ENCODE data around the gene RGS6. TPM values are rescaled to one million over a fixed set of nuclear protein-coding genes. Genes with fewer than 3 reads are reported as not detected.

RGS6 gene
- total RNA-seq, 2 donors from 2014 or later, result 3.2 TPM; not detected in 1

- Histone ChIP-seq H3K36me3 (no peaks in the 10 kb centered on the region), H3K4me1 (replicated peaks) (no peaks in the 10 kb centered on the region), H3K27me3 (replicated peaks; ENCODE audit: insufficient read depth) (no peaks in the 10 kb centered on the region), H3K4me3 (no peak overlapping the region), H3K9me3 (no peaks in the 10 kb centered on the region), H3K27ac (no peak overlapping the region)
- TF ChIP-seq POLR2A (IDR thresholded peaks at IDR 0.05), result no peak
- TF ChIP-seq POLR2AphosphoS5 (IDR thresholded peaks at IDR 0.05), result no peak
- TF ChIP-seq, protein P1, sequence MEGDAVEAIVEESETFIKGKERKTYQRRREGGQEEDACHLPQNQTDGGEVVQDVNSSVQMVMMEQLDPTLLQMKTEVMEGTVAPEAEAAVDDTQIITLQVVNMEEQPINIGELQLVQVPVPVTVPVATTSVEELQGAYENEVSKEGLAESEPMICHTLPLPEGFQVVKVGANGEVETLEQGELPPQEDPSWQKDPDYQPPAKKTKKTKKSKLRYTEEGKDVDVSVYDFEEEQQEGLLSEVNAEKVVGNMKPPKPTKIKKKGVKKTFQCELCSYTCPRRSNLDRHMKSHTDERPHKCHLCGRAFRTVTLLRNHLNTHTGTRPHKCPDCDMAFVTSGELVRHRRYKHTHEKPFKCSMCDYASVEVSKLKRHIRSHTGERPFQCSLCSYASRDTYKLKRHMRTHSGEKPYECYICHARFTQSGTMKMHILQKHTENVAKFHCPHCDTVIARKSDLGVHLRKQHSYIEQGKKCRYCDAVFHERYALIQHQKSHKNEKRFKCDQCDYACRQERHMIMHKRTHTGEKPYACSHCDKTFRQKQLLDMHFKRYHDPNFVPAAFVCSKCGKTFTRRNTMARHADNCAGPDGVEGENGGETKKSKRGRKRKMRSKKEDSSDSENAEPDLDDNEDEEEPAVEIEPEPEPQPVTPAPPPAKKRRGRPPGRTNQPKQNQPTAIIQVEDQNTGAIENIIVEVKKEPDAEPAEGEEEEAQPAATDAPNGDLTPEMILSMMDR (IDR thresholded peaks at IDR 0.05), result no peak
- WGBS, result 54% methylated on average over 1 of the region's 1 CpG
- intact Hi-C loops (cut with DNase I), result no loop called here
- no peak for DNase-seq (ENCODE audit: low spot score)
These were observed 94.8 kb downstream of the RGS6 start for GRCh38 chr14:72027061-72027460.

DNA sequence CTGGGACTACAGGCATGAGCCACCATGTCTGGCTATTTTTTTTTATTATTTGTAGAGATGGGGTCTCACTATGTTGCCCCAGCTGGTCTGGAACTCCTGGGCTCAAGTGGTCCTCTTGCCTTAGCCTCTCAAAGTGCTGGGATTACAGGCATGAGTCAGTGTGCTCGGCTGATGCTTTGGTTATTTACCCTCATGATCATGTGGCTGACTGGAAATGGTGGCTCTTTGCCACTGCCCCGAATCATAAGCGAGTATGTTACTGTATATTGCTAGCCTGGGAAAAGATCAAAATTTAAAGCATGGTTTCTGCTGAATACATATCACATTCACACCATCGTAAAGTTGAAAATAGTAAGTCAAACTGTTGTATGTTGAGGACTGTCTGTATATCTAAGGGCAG, 101.1 kb downstream of the RGS6 start:
- Histone ChIP-seq H3K36me3 (no peaks in the 10 kb centered on the region), H3K27ac (no peak overlapping the region), H3K4me3 (no peak overlapping the region), H3K9me3 (no peaks in the 10 kb centered on the region), H3K27me3 (replicated peaks; ENCODE audit: insufficient read depth) (no peaks in the 10 kb centered on the region), H3K4me1 (replicated peaks) (no peaks in the 10 kb centered on the region)
- TF ChIP-seq POLR2A (IDR thresholded peaks at IDR 0.05) (no peak), POLR2AphosphoS5 (IDR thresholded peaks at IDR 0.05) (no peak)
- TF ChIP-seq, protein P1 (IDR thresholded peaks at IDR 0.05), result no peak
- DNase-seq (ENCODE audit: low spot score), result no peak
- 86% methylated on average over 4 of the region's 4 CpGs for WGBS
- intact Hi-C loops (cut with DNase I), result no loop called here

- no peaks in the 10 kb centered on the region for H3K9me3 ChIP-seq
- no peaks in the 10 kb centered on the region for H3K4me1 ChIP-seq (replicated peaks)
These were observed 108.3 kb downstream of the RGS6 start for GRCh38 chr14:72040528-72040927.

GRCh38 chr14:72045271-72045670, 113.0 kb downstream of the RGS6 start:
- no peak overlapping the region for H3K4me3 ChIP-seq
- H3K27ac ChIP-seq, result no peak overlapping the region
- 76% methylated on average over 2 of the region's 2 CpGs for WGBS
- H3K4me1 ChIP-seq (replicated peaks), result no peaks in the 10 kb centered on the region
- intact Hi-C loops (cut with DNase I), result no loop called here
- no peak for DNase-seq (ENCODE audit: low spot score)
- H3K36me3 ChIP-seq, result no peaks in the 10 kb centered on the region
- H3K9me3 ChIP-seq, result no peaks in the 10 kb centered on the region
- TF ChIP-seq POLR2AphosphoS5 (IDR thresholded peaks at IDR 0.05), result no peak
- TF ChIP-seq, protein P1 (IDR thresholded peaks at IDR 0.05), result no peak
- no peak for TF ChIP-seq POLR2A (IDR thresholded peaks at IDR 0.05)
- H3K27me3 ChIP-seq (replicated peaks; ENCODE audit: insufficient read depth), result no peaks in the 10 kb centered on the region

More at GRCh38 chr14:72040528-72040927, 108.3 kb downstream of the RGS6 start:
- no peak for DNase-seq (ENCODE audit: low spot score)
- no peaks in the 10 kb centered on the region for H3K27me3 ChIP-seq (replicated peaks; ENCODE audit: insufficient read depth)
- no peak overlapping the region for H3K4me3 ChIP-seq
- intact Hi-C loops (cut with DNase I), result no loop called here
- no peak overlapping the region for H3K27ac ChIP-seq
- TF ChIP-seq POLR2AphosphoS5 (IDR thresholded peaks at IDR 0.05) (no peak), POLR2A (IDR thresholded peaks at IDR 0.05) (no peak)
- TF ChIP-seq, protein P1 (IDR thresholded peaks at IDR 0.05), result no peak
- H3K36me3 ChIP-seq, result no peaks in the 10 kb centered on the region

- Histone ChIP-seq H3K27me3 (replicated peaks; ENCODE audit: insufficient read depth) (no peaks in the 10 kb centered on the region), H3K4me3 (no peak overlapping the region), H3K27ac (no peak overlapping the region), H3K9me3 (no peaks in the 10 kb centered on the region), H3K4me1 (replicated peaks) (no peaks in the 10 kb centered on the region), H3K36me3 (no peaks in the 10 kb centered on the region)
- WGBS, result 93% methylated on average over 7 of the region's 7 CpGs
- intact Hi-C loops (cut with DNase I), result no loop called here
- TF ChIP-seq, protein P1 (IDR thresholded peaks at IDR 0.05), result no peak
- DNase-seq (ENCODE audit: low spot score), result no peak
These were observed 113.7 kb downstream of the RGS6 start for GRCh38 chr14:72045885-72046284.
